GM19324 (cell line): ENCODE results near the gene OR2A42.
A peak's percentile ranks its signal among the peaks of the same experiment; 100 is the strongest.
"Not testable (repeated sequence)": the region's sequence is repeated elsewhere in the genome, so short reads cannot be mapped to it uniquely, and the experiment has no call there.

Source experiments
- ATAC-seq: cut with Tn5 transposase; IDR thresholded peaks from one replicate; pipeline ENCODE4 v1.9.1; 2021; ENCODE audit warnings: mild to moderate bottlenecking, moderate library complexity; ENCODE audit not compliant: unreplicated experiment, low FRiP score

OR2A42 gene

GRCh38 chr7:144226866-144227265 is 12.5 kb downstream of the OR2A42 start:
- not testable (repeated sequence) for ATAC-seq

- not testable (repeated sequence) for ATAC-seq
Measured at GRCh38 chr7:144223675-144224074, 15.7 kb downstream of the OR2A42 start.

GRCh38 chr7:144220531-144220930 is 18.9 kb downstream of the OR2A42 start:
- not testable (repeated sequence) for ATAC-seq

- ATAC-seq: not testable (repeated sequence)
Measured at GRCh38 chr7:144219149-144219548, 20.3 kb downstream of the OR2A42 start.

- not testable (repeated sequence) for ATAC-seq
Measured at GRCh38 chr7:144218581-144218980, 20.8 kb downstream of the OR2A42 start.

GRCh38 chr7:144217200-144217599 is 22.2 kb downstream of the OR2A42 start:
- ATAC-seq: not testable (repeated sequence)

- not testable (repeated sequence) for ATAC-seq
Measured at GRCh38 chr7:144205306-144205705, 34.1 kb downstream of the OR2A42 start.

GRCh38 chr7:144203086-144203485 is 36.3 kb downstream of the OR2A42 start:
- not testable (repeated sequence) for ATAC-seq

GRCh38 chr7:144201978-144202377 is 37.4 kb downstream of the OR2A42 start:
- ATAC-seq: not testable (repeated sequence)

GRCh38 chr7:144198934-144199333 is 40.5 kb downstream of the OR2A42 start:
- not testable (repeated sequence) for ATAC-seq

- peak; percentile 70 for ATAC-seq
Measured at GRCh38 chr7:144195212-144195872, 44.1 kb downstream of the OR2A42 start, which contains the start of gene ARHGEF35. ARHGEF35 (minus strand) TSS chr7:144195833; CDS start chr7:144188383, 7,450 bp downstream.

GRCh38 chr7:144194453-144194852 is 45.0 kb downstream of the OR2A42 start:
- ATAC-seq: not testable (repeated sequence)

- ATAC-seq: not testable (repeated sequence)
Measured at GRCh38 chr7:144193782-144194181, 45.6 kb downstream of the OR2A42 start.

- ATAC-seq: not testable (repeated sequence)
Measured at GRCh38 chr7:144188578-144189171, 50.7 kb downstream of the OR2A42 start.

- not testable (repeated sequence) for ATAC-seq
Measured at GRCh38 chr7:144187848-144188247, 51.6 kb downstream of the OR2A42 start.

GRCh38 chr7:144183166-144183565 is 56.2 kb downstream of the OR2A42 start, which contains the start of gene CTAGE4:
CTAGE4 (plus strand) TSS chr7:144183466; CDS start chr7:144183504, 38 bp downstream.
- ATAC-seq: not testable (repeated sequence)

- peak; percentile 57 for ATAC-seq
Measured at GRCh38 chr7:144179165-144179479, 60.3 kb downstream of the OR2A42 start.

- ATAC-seq: peak; percentile 92
Measured at GRCh38 chr7:144178380-144179164, 60.8 kb downstream of the OR2A42 start.
